ENCODE measurements around the gene SLC16A10. TPM values are rescaled to one million over a fixed set of nuclear protein-coding genes. Genes with fewer than 3 reads are reported as not detected.

The SLC16A10 gene
- 0.05 TPM in 2 replicates for total RNA-seq (2022)
- percentile 2 among the genes with signal in this experiment for Bru-seq, nascent RNA
- percentile 6 among the genes with signal in this experiment for BruChase-seq, experiment 1, labeled RNA remaining after a 6-hour chase
- BruChase-seq, experiment 2, labeled RNA remaining after a 2-hour chase, result percentile 9 among the genes with signal in this experiment
- long read RNA-seq, result 0 reads

GRCh38 chr6:111087106-111087835 is at the start of gene SLC16A10:
TSS of gene SLC16A10 (plus strand) at chr6:111087503. CDS start at chr6:111087753, 250 bp downstream.
- Mint-ChIP-seq H3K36me3 (ENCODE audit: insufficient read depth, unreplicated experiment) (no peaks in the 10 kb centered on the region), H3K9me3 (ENCODE audit: unreplicated experiment) (no peaks in the 10 kb centered on the region), H3K27ac (ENCODE audit: low read depth, unreplicated experiment) (no peak within 1 kb of the TSS), H3K27me3 (ENCODE audit: insufficient read depth, unreplicated experiment) (peaks cover 68% of the 10 kb centered on the region), H3K4me1 (ENCODE audit: insufficient read depth, unreplicated experiment) (peaks cover 6% of the 10 kb centered on the region), H3K4me3 (ENCODE audit: unreplicated experiment) (peak within 1 kb of the TSS; percentile 52)
- DNase-seq (ENCODE audit: unreplicated experiment), result no peak
- intact Hi-C loops (cut with micrococcal nuclease), result no loop called here
- BruUV-seq (replicated peaks), result no TSS peak
- POLR2A ChIA-PET, result no interaction called here
- CTCF ChIA-PET, result interaction anchor here (0.7 kb wide), 1 partner anchor 1124 kb away, joined by 3 read pairs; no protein-coding TSS in a partner anchor
- TF ChIP-seq CTCF (IDR thresholded peaks at IDR 0.05; ENCODE audit: unreplicated experiment), result no peak

GRCh38 chr6:111038534-111039252 is 48.6 kb upstream of the SLC16A10 start:
- intact Hi-C loops (cut with micrococcal nuclease), result no loop called here
- CTCF ChIA-PET, result interaction anchor here (0.6 kb wide), 1 partner anchor 391 kb away, joined by 4 read pairs; no protein-coding TSS in a partner anchor
- Mint-ChIP-seq H3K36me3 (ENCODE audit: insufficient read depth, unreplicated experiment) (peaks cover 5% of the 10 kb centered on the region), H3K4me1 (ENCODE audit: insufficient read depth, unreplicated experiment) (peaks cover 5% of the 10 kb centered on the region), H3K9me3 (ENCODE audit: unreplicated experiment) (no peaks in the 10 kb centered on the region), H3K27ac (ENCODE audit: low read depth, unreplicated experiment) (no peak overlapping the region), H3K27me3 (ENCODE audit: insufficient read depth, unreplicated experiment) (no peaks in the 10 kb centered on the region), H3K4me3 (ENCODE audit: unreplicated experiment) (no peak overlapping the region)
- DNase-seq (ENCODE audit: unreplicated experiment), result no peak
- TF ChIP-seq CTCF (IDR thresholded peaks at IDR 0.05; ENCODE audit: unreplicated experiment), result no peak
- POLR2A ChIA-PET, result no interaction called here
- BruUV-seq (replicated peaks), result no TSS peak

GRCh38 chr6:111041917-111042316 is 45.4 kb upstream of the SLC16A10 start:
- intact Hi-C loops (cut with micrococcal nuclease), result no loop called here
- ChIA-PET POLR2A (interaction anchor here (0.6 kb wide), 1 partner anchor 35 kb away, joined by 3 read pairs; no protein-coding TSS in a partner anchor), CTCF (interaction anchor here (0.6 to 1.5 kb wide), 5 partner anchors 8 to 575 kb away, joined by 3 to 4 read pairs (median 4); no protein-coding TSS in a partner anchor)
- Mint-ChIP-seq H3K36me3 (ENCODE audit: insufficient read depth, unreplicated experiment) (peaks cover 5% of the 10 kb centered on the region), H3K4me1 (ENCODE audit: insufficient read depth, unreplicated experiment) (peaks cover 5% of the 10 kb centered on the region), H3K4me3 (ENCODE audit: unreplicated experiment) (no peak overlapping the region), H3K27ac (ENCODE audit: low read depth, unreplicated experiment) (no peak overlapping the region), H3K9me3 (ENCODE audit: unreplicated experiment) (no peaks in the 10 kb centered on the region), H3K27me3 (ENCODE audit: insufficient read depth, unreplicated experiment) (no peaks in the 10 kb centered on the region)
- no peak for TF ChIP-seq CTCF (IDR thresholded peaks at IDR 0.05; ENCODE audit: unreplicated experiment)
- no TSS peak for BruUV-seq (replicated peaks)
- no peak for DNase-seq (ENCODE audit: unreplicated experiment)

- H3K4me1 Mint-ChIP-seq (ENCODE audit: insufficient read depth, unreplicated experiment), result no peaks in the 10 kb centered on the region
- H3K4me3 Mint-ChIP-seq (ENCODE audit: unreplicated experiment), result no peak overlapping the region
- no peak for TF ChIP-seq CTCF (IDR thresholded peaks at IDR 0.05; ENCODE audit: unreplicated experiment)
- no peaks in the 10 kb centered on the region for H3K36me3 Mint-ChIP-seq (ENCODE audit: insufficient read depth, unreplicated experiment)
- BruUV-seq (replicated peaks), result no TSS peak
- ChIA-PET CTCF (interaction anchor here (0.5 to 3.3 kb wide), 6 partner anchors 11 to 979 kb away, joined by 3 to 16 read pairs (median 4); no protein-coding TSS in a partner anchor), POLR2A (interaction anchor here (1.2 kb wide), 1 partner anchor 21 kb away, joined by 4 read pairs; no protein-coding TSS in a partner anchor)
- intact Hi-C loops (cut with micrococcal nuclease), result no loop called here
- no peaks in the 10 kb centered on the region for H3K27me3 Mint-ChIP-seq (ENCODE audit: insufficient read depth, unreplicated experiment)
- no peaks in the 10 kb centered on the region for H3K9me3 Mint-ChIP-seq (ENCODE audit: unreplicated experiment)
- DNase-seq (ENCODE audit: unreplicated experiment), result no peak
- no peak overlapping the region for H3K27ac Mint-ChIP-seq (ENCODE audit: low read depth, unreplicated experiment)
These were observed 40.1 kb upstream of the SLC16A10 start for GRCh38 chr6:111047244-111047643.
